Measurements from ENCODE around the gene CSNK1A1L. TPM values are rescaled to one million over a fixed set of nuclear protein-coding genes. Genes with fewer than 3 reads are reported as not detected.

The CSNK1A1L gene
- total and polyA plus RNA-seq, 2 of the 4 experiments (the other 2 are of a cell fraction) = not detected

- Histone ChIP-seq H2AK5ac (ENCODE audit: low read depth, low read length) (no peak overlapping the region), H2BK20ac (ENCODE audit: low read depth, low read length) (no peak overlapping the region), H3K27me3 (ENCODE audit: control insufficient read depth, insufficient read depth, low read length) (no peaks in the 10 kb centered on the region), H4K8ac (ENCODE audit: low read depth in 2 of 2, low read length in 2 of 2) (no peak overlapping the region), H2BK15ac (ENCODE audit: low read depth, low read length) (no peak overlapping the region), H3K9me3 (ENCODE audit: control insufficient read depth, insufficient read depth, low read length) (no peaks in the 10 kb centered on the region), H2AFZ (replicated peaks; ENCODE audit: low read length, poor library complexity) (no peak overlapping the region), H3K79me1 (ENCODE audit: low read depth in 1 of 2, low read length in 2 of 2) (no peaks in the 10 kb centered on the region), H3K56ac (ENCODE audit: extremely low read depth, insufficient read depth, low read length) (no peak overlapping the region), H2AK9ac (replicated peaks; ENCODE audit: low read depth, low read length, poor library complexity) (no peak overlapping the region), H3K4me3 (ENCODE audit: insufficient read depth, low read depth, low read length) (no peak overlapping the region), H4K91ac (ENCODE audit: insufficient read depth, low read depth, low read length) (no peak overlapping the region), H4K20me1 (ENCODE audit: insufficient read depth, low read length) (no peaks in the 10 kb centered on the region), H3K23ac (ENCODE audit: low read depth, low read length) (no peak overlapping the region), H3K9ac (ENCODE audit: low read depth, low read length) (no peak overlapping the region), H3K36me3 (ENCODE audit: control insufficient read depth, insufficient read depth, low read length) (no peaks in the 10 kb centered on the region), H3K4me2 (ENCODE audit: low read depth, low read length) (no peak overlapping the region), H3K9me1 (ENCODE audit: insufficient read depth, low read length) (no peaks in the 10 kb centered on the region), H4K5ac (ENCODE audit: low read depth, low read length) (no peak overlapping the region), H3K14ac (replicated peaks; ENCODE audit: low read depth, low read length) (no peak overlapping the region), H2BK5ac (ENCODE audit: low read depth, low read length, poor library complexity, severe bottlenecking) (no peak overlapping the region), H3K18ac (ENCODE audit: low read depth, low read length) (no peak overlapping the region), H3K4me1 (ENCODE audit: control insufficient read depth, insufficient read depth, low read length) (0 out of 2 replicates have a peak, but pooled peaks cover 3% of the 10 kb centered on the region), H3K4ac (ENCODE audit: low read depth, low read length) (no peak overlapping the region), H2BK120ac (ENCODE audit: low read depth, low read length) (no peak overlapping the region), H3K27ac (ENCODE audit: insufficient read depth, low read length) (no peak overlapping the region)
- ATAC-seq (ENCODE audit: low read depth) (no peak), DNase-seq (peak; percentile 26)
- no TSS peak for BruUV-seq (replicated peaks)
- in situ Hi-C loops (cut with MboI; ENCODE audit: low sequenced_read_pairs) = no loop called here
- WGBS, 2 experiments (ENCODE audit: extremely low coverage in 2 of 2, insufficient read length in 1 of 2) = 100% methylated on average over 2 of the region's 7 CpGs; no CpG with 5 or more reads in 1 of the 2 experiments
- CTCF ChIA-PET = no interaction called here
- TF ChIP-seq CEBPB (IDR thresholded peaks at IDR 0.05; ENCODE audit: low read depth, low read length) = no peak
- no peak for TF ChIP-seq BHLHE40 (IDR thresholded peaks at IDR 0.05; ENCODE audit: low read depth, low read length)
- TF ChIP-seq CTCF (conservative IDR thresholded peaks at IDR 0.05; ENCODE audit: low read depth, low read length) = no peak
- no peak for TF ChIP-seq POLR2A (IDR thresholded peaks at IDR 0.05; ENCODE audit: low read depth, low read length)
- TF ChIP-seq NFE2L2 (IDR thresholded peaks at IDR 0.05; ENCODE audit: low read depth, low read length) = no peak
- no peak for TF ChIP-seq MAZ (IDR thresholded peaks at IDR 0.05; ENCODE audit: borderline replicate concordance, low read depth, low read length)
- TF ChIP-seq CHD1 (IDR thresholded peaks at IDR 0.05; ENCODE audit: low read depth, low read length) = no peak
- no peak for TF ChIP-seq MAFK (IDR thresholded peaks at IDR 0.05; ENCODE audit: low read depth, low read length)
- TF ChIP-seq RAD21 (IDR thresholded peaks at IDR 0.05; ENCODE audit: low read length) = no peak
- no peak for TF ChIP-seq FOS (IDR thresholded peaks at IDR 0.05; ENCODE audit: low read depth, low read length)
- dilution Hi-C loops (cut with HindIII; ENCODE audit: low sequenced_read_pairs, unreplicated experiment) = no loop called here
- intact Hi-C loops (cut with micrococcal nuclease) = loop anchor here (10.0 kb wide), 1 partner anchor 974 kb away; no protein-coding TSS in a partner anchor
- POLR2A ChIA-PET (ENCODE audit: unreplicated experiment) = no interaction called here
Measured at GRCh38 chr13:37070956-37071355, 34.5 kb downstream of the CSNK1A1L start.

Measured in IMR-90 (cell line).